Lung (tissue), 12 donors: Measurements from ENCODE around the gene KIFC1. TPM values are rescaled to one million over a fixed set of nuclear protein-coding genes. Genes with fewer than 3 reads are reported as not detected.
A peak's percentile ranks its signal among the peaks of the same experiment; 100 is the strongest.

Experiments used
- ATAC-seq: fragments of 200-7000 bp; cut with Tn5 transposase; one replicate; pipeline ENCODE4 v1.9.1; 2020; ENCODE audit warnings: moderate number of reproducible peaks; ENCODE audit not compliant: insufficient read depth, low FRiP score
- DNase-seq, 3 donors: peaks; one replicate each; pipeline ENCODE4 v3.0.0-alpha.2; 2013 to 2017
- H3K27ac ChIP-seq, 2 donors: one replicate each; pipeline ENCODE4 v1.5.1; 2013; ENCODE audit warnings: mild to moderate bottlenecking in 2 of 2, moderate library complexity in 2 of 2, control low read depth in 1 of 2, inconsistent platforms in 1 of 2, low read depth in 1 of 2, low read length in 1 of 2
- H3K27me3 ChIP-seq, 3 donors: one replicate each; pipeline ENCODE4 v1.5.1; 2013; ENCODE audit warnings: low read length in 2 of 3; ENCODE audit not compliant: control insufficient read depth in 3 of 3, insufficient read depth in 3 of 3
- H3K36me3 ChIP-seq, 4 donors: one replicate each; pipeline ENCODE4 v1.5.1; 2013; ENCODE audit warnings: low read length in 4 of 4, mild to moderate bottlenecking in 1 of 4, moderate library complexity in 1 of 4; ENCODE audit not compliant: control insufficient read depth in 4 of 4, insufficient read depth in 4 of 4
- H3K4me1 ChIP-seq, 5 donors: one replicate each; pipeline ENCODE4 v1.5.1; 2013; ENCODE audit warnings: low read length in 5 of 5, mild to moderate bottlenecking in 2 of 5, moderate library complexity in 1 of 5; ENCODE audit not compliant: control insufficient read depth in 5 of 5, insufficient read depth in 5 of 5
- H3K4me3 ChIP-seq: one replicate; pipeline ENCODE4 v1.5.1; 2013; ENCODE audit warnings: mild to moderate bottlenecking, control low read depth, moderate library complexity
- H3K9ac ChIP-seq, 2 donors: one replicate each; pipeline ENCODE4 v1.5.1; 2013; ENCODE audit warnings: low read length in 2 of 2, control low read depth in 1 of 2; ENCODE audit not compliant: insufficient read depth in 1 of 2
- H3K9me3 ChIP-seq, 4 donors: one replicate each; pipeline ENCODE4 v1.5.1; 2013; ENCODE audit warnings: low read length in 3 of 4, mild to moderate bottlenecking in 1 of 4, moderate library complexity in 1 of 4; ENCODE audit not compliant: control insufficient read depth in 4 of 4, insufficient read depth in 3 of 4
- CTCF ChIP-seq: IDR thresholded peaks from 2 replicates; pipeline ENCODE4 v1.5.1; 2012; ENCODE audit warnings: mild to moderate bottlenecking; ENCODE audit errors: control extremely low read depth, extremely low read depth
- WGBS, 2 donors: extraction: QIAGEN DNeasy Blood & Tissue Kit; methylation state at CpG; one replicate each; pipeline ENCODE4 v1.1.7; 2013; 5-methylcytosine and 5-hydroxymethylcytosine counted together
- polyA plus RNA-seq, 2 donors: library from polyadenylated mRNA; stranded (reverse); fragments of 200-250 nt; gene quantifications; one replicate each; pipeline ENCODE4 v1.2.1, GENCODE V29; 2013
- total RNA-seq, 2 donors: library from RNA; depleted of rRNA in 1 of 2; stranded (reverse); fragments of >200 nt in 1 of 2; gene quantifications; one replicate each; pipeline ENCODE4 v1.2.1, GENCODE V29; 2014 to 2021
- donor health status: control.
- donor health status: control.
- donor health status: Bipolar disorder and iron deficiency.
- donor health status: healthy.
- donor health status: DM: yes; HTN: yes; CAD: no.

The KIFC1 gene
- total and polyA plus RNA-seq, 4 donors, result 2.1 to 4.4 (median 2.6) TPM

- peak overlapping the region; percentile 49 to 89 for H3K9ac ChIP-seq
- peaks cover 5 to 10% (median 6%) of the 10 kb centered on the region in 5 donors for H3K4me1 ChIP-seq
- no peak for TF ChIP-seq CTCF
- DNase-seq (peak in 1 of 3 donors; percentile 19), ATAC-seq (no peak)
- peaks cover 0 to 26% (median 12%) of the 10 kb centered on the region in 4 donors for H3K36me3 ChIP-seq
- no peaks in the 10 kb centered on the region for H3K27me3 ChIP-seq
- H3K4me3 ChIP-seq, result peak overlapping the region; percentile 75
- peaks cover 0 to 2% (median under 1%) of the 10 kb centered on the region in 4 donors for H3K9me3 ChIP-seq
- 0 to 1% methylated on average over 12 of the region's 12 CpGs for WGBS, 2 donors
- H3K27ac ChIP-seq, result peak overlapping the region in 1 of 2 donors; percentile 71
These were observed 61.9 kb downstream of the KIFC1 start for GRCh38 chr6:33453393-33454008.

- peak; percentile 96 to 98 (median 97) for DNase-seq
- H3K4me3 ChIP-seq, result peak within 1 kb of the TSS; percentile 75
- ATAC-seq, result peak; percentile 100
- H3K4me1 ChIP-seq, result peaks cover 5 to 10% (median 6%) of the 10 kb centered on the region in 5 donors
- WGBS, 2 donors, result 0 to 1% methylated on average over 60 to 65 of the region's 65 CpGs
- no peaks in the 10 kb centered on the region for H3K27me3 ChIP-seq
- no peak for TF ChIP-seq CTCF
- H3K36me3 ChIP-seq, result peaks cover 0 to 20% (median 10%) of the 10 kb centered on the region in 4 donors
- H3K9ac ChIP-seq, result peak within 1 kb of the TSS; percentile 49 to 89
- H3K9me3 ChIP-seq, result peaks cover 0 to 2% (median under 1%) of the 10 kb centered on the region in 4 donors
- H3K27ac ChIP-seq, result peak within 1 kb of the TSS; percentile 71 to 90
These were observed 62.7 kb downstream of the KIFC1 start, which contains the start of gene ZBTB9 for GRCh38 chr6:33454009-33454946. Gene ZBTB9, plus strand, starts transcription at chr6:33454576. Its CDS starts 525 bp downstream, at chr6:33455101.

- no peaks in the 10 kb centered on the region for H3K27me3 ChIP-seq
- peaks cover 0 to 18% (median 10%) of the 10 kb centered on the region in 4 donors for H3K36me3 ChIP-seq
- 50 to 55% methylated on average over 16 of the region's 16 CpGs for WGBS, 2 donors
- peak overlapping the region in 1 of 2 donors; percentile 76 for H3K9ac ChIP-seq
- peaks cover 5 to 10% (median 6%) of the 10 kb centered on the region in 5 donors for H3K4me1 ChIP-seq
- H3K4me3 ChIP-seq, result peak overlapping the region; percentile 75
- ATAC-seq (no peak), DNase-seq (no peak)
- H3K27ac ChIP-seq, result no peak overlapping the region
- no peak for TF ChIP-seq CTCF
- H3K9me3 ChIP-seq, result peaks cover 0 to 2% (median under 1%) of the 10 kb centered on the region in 4 donors
These were observed 63.4 kb downstream of the KIFC1 start for GRCh38 chr6:33455051-33455450.
